OCI-LY1 (cell line): ENCODE results near the gene HTR6.

Experiments used
- EZH2 ChIP-seq: fragments of 200-600 bp; sonication (generic), shearing (Covaris generic); IDR thresholded peaks from 2 replicates; pipeline ENCODE4 v1.8.0; 2017; ENCODE audit warnings: borderline replicate concordance, mixed run types, mild to moderate bottlenecking, antibody characterized with exemption, low read length, moderate library complexity, mixed read lengths
- TF ChIP-seq, protein P1 (sequence below): fragments of 200-600 bp; sonication (generic), shearing (Covaris generic); IDR thresholded peaks from 2 replicates; pipeline ENCODE4 v1.5.1; 2017; ENCODE audit warnings: mild to moderate bottlenecking, antibody characterized with exemption, low read length, moderate library complexity, mixed read lengths

DNA sequence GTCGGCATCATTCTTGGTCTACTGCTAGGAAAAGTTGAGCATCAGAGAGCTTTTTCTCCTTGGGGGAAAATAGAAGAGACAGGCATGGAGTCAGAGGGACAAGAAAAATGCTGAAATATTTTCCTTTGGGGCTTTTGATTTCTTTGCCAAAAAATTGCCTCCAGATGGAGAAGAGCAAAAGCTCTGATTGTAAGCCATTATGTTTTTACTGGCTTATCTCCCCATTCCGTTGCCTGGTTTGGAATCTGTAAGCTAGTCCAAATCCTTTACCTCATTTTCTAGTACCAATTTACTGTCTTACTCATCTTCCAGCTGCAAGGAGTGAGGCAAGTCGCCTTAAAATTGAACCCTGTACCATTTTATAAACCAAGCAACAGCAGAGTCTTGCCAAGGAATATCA lies 43.9 kb upstream of the HTR6 start:
- TF ChIP-seq, protein P1, sequence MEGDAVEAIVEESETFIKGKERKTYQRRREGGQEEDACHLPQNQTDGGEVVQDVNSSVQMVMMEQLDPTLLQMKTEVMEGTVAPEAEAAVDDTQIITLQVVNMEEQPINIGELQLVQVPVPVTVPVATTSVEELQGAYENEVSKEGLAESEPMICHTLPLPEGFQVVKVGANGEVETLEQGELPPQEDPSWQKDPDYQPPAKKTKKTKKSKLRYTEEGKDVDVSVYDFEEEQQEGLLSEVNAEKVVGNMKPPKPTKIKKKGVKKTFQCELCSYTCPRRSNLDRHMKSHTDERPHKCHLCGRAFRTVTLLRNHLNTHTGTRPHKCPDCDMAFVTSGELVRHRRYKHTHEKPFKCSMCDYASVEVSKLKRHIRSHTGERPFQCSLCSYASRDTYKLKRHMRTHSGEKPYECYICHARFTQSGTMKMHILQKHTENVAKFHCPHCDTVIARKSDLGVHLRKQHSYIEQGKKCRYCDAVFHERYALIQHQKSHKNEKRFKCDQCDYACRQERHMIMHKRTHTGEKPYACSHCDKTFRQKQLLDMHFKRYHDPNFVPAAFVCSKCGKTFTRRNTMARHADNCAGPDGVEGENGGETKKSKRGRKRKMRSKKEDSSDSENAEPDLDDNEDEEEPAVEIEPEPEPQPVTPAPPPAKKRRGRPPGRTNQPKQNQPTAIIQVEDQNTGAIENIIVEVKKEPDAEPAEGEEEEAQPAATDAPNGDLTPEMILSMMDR, result no peak
- no peak for TF ChIP-seq EZH2
